G401.6 (cell line): ENCODE data around the gene NOL9.

ENCODE experiments used
- FAIRE-seq: peaks from 2 replicates; lab custom pipeline; 2012; peaks lifted over from hg19 to GRCh38; lab: Jason Lieb, UNC

The NOL9 gene

GRCh38 chr1:6590046-6590445 lies 35.7 kb upstream of the NOL9 start:
- FAIRE-seq, result no peak

GRCh38 chr1:6588893-6589520 lies 34.7 kb upstream of the NOL9 start:
- FAIRE-seq, result no peak

- no peak for FAIRE-seq
Measured at GRCh38 chr1:6588128-6588892, 34.0 kb upstream of the NOL9 start.

- FAIRE-seq, result no peak
Measured at GRCh38 chr1:6587261-6588005, 33.1 kb upstream of the NOL9 start.

GRCh38 chr1:6586404-6586816 lies 32.1 kb upstream of the NOL9 start:
- no peak for FAIRE-seq

- no peak for FAIRE-seq
Measured at GRCh38 chr1:6585841-6586240, 31.5 kb upstream of the NOL9 start.

GRCh38 chr1:6585081-6585722 lies 30.9 kb upstream of the NOL9 start:
- FAIRE-seq, result no peak

- FAIRE-seq, result no peak
Measured at GRCh38 chr1:6584126-6585080, 30.1 kb upstream of the NOL9 start.

- no peak for FAIRE-seq
Measured at GRCh38 chr1:6582370-6582769, 28.1 kb upstream of the NOL9 start.

- no peak for FAIRE-seq
Measured at GRCh38 chr1:6581561-6582305, 27.4 kb upstream of the NOL9 start.

GRCh38 chr1:6580593-6581409 lies 26.5 kb upstream of the NOL9 start:
- no peak for FAIRE-seq

- FAIRE-seq, result no peak
Measured at GRCh38 chr1:6580119-6580592, 25.8 kb upstream of the NOL9 start.

GRCh38 chr1:6579374-6580118 lies 25.2 kb upstream of the NOL9 start, which contains the start of gene ZBTB48:
ZBTB48 (plus strand) TSS chr1:6579994; CDS start chr1:6580610, 616 bp downstream.
- peak; percentile 99 for FAIRE-seq

- no peak for FAIRE-seq
Measured at GRCh38 chr1:6578624-6579373, 24.5 kb upstream of the NOL9 start.

- no peak for FAIRE-seq
Measured at GRCh38 chr1:6577831-6578525, 23.7 kb upstream of the NOL9 start.

- no peak for FAIRE-seq
Measured at GRCh38 chr1:6574818-6575217, 20.5 kb upstream of the NOL9 start.

- FAIRE-seq, result no peak
Measured at GRCh38 chr1:6574025-6574620, 19.8 kb upstream of the NOL9 start.
